MM.1S (cell line): ENCODE data around the gene GPS1.

Source experiments
- DNase-seq: peaks from one replicate; pipeline ENCODE4 v3.0.0-alpha.2; 2015
- H2AFZ ChIP-seq: fragments of 300-600 bp; sonication (generic); 2 replicates; pipeline ENCODE4 v1.6.0; 2016; ENCODE audit warnings: antibody characterized with exemption, low read length
- H3F3A ChIP-seq: fragments of 300-600 bp; sonication (generic); 2 replicates; pipeline ENCODE4 v1.6.1; 2016; ENCODE audit warnings: mild to moderate bottlenecking, antibody characterized with exemption, low read length, moderate library complexity, mixed read lengths; ENCODE audit not compliant: insufficient read depth
- H3K27ac ChIP-seq: fragments of 300-600 bp; sonication (generic); 2 replicates; pipeline ENCODE4 v1.5.1; 2016; ENCODE audit warnings: mild to moderate bottlenecking, low read length
- H3K27me3 ChIP-seq: fragments of 300-600 bp; sonication (generic); replicated peaks from 2 replicates; pipeline ENCODE4 v1.6.0; 2016; ENCODE audit warnings: low read length; ENCODE audit not compliant: insufficient read depth
- H3K36me3 ChIP-seq: fragments of 300-600 bp; sonication (generic); replicated peaks from 2 replicates; pipeline ENCODE4 v1.6.1; 2016; ENCODE audit warnings: mild to moderate bottlenecking, low read length, mixed read lengths; ENCODE audit not compliant: insufficient read depth
- H3K4me1 ChIP-seq: fragments of 300-600 bp; sonication (generic); 2 replicates; pipeline ENCODE4 v1.6.1; 2016; ENCODE audit warnings: low read length, mixed read lengths
- H3K4me2 ChIP-seq: fragments of 300-600 bp; sonication (generic); 2 replicates; pipeline ENCODE4 v1.6.0; 2016; ENCODE audit warnings: low read depth, low read length
- H3K4me3 ChIP-seq: fragments of 300-600 bp; sonication (generic); 2 replicates; pipeline ENCODE4 v1.5.1; 2016; ENCODE audit warnings: low read length, mixed read lengths
- H3K79me2 ChIP-seq: fragments of 300-600 bp; sonication (generic); 2 replicates; pipeline ENCODE4 v1.6.1; 2016; ENCODE audit warnings: mixed run types, low read length, mixed read lengths
- H3K9ac ChIP-seq: fragments of 300-600 bp; sonication (generic); 2 replicates; pipeline ENCODE4 v1.6.1; 2016; ENCODE audit warnings: low read length, mixed read lengths
- H3K9me2 ChIP-seq: fragments of 300-600 bp; sonication (generic); replicated peaks from 2 replicates; pipeline ENCODE4 v1.6.1; 2016; ENCODE audit warnings: mild to moderate bottlenecking, low read length, mixed read lengths; ENCODE audit not compliant: insufficient read depth
- H3K9me3 ChIP-seq: fragments of 300-600 bp; sonication (generic); replicated peaks from 2 replicates; pipeline ENCODE4 v1.6.1; 2016; ENCODE audit warnings: mild to moderate bottlenecking, low read length, mixed read lengths; ENCODE audit not compliant: insufficient read depth
- H4K20me1 ChIP-seq: fragments of 300-600 bp; sonication (generic); 2 replicates; pipeline ENCODE4 v1.6.1; 2016; ENCODE audit warnings: mild to moderate bottlenecking, low read length, moderate library complexity, mixed read lengths; ENCODE audit not compliant: insufficient read depth
- EZH2 ChIP-seq: fragments of 300-600 bp; sonication (generic); optimal IDR thresholded peaks from 2 replicates; pipeline ENCODE3; 2017; ENCODE audit warnings: low read depth, mild to moderate bottlenecking, antibody characterized with exemption, low read length, mixed read lengths
- EZH2phosphoT487 ChIP-seq: fragments of 300-600 bp; sonication (generic); IDR thresholded peaks from 2 replicates; pipeline ENCODE4 v1.6.1; 2018; ENCODE audit warnings: antibody characterized with exemption, low read length
- TF ChIP-seq, protein P1 (sequence below): fragments of 300-600 bp; sonication (generic); IDR thresholded peaks from 2 replicates; pipeline ENCODE4 v1.5.1; 2016; ENCODE audit warnings: antibody characterized with exemption, low read length, mixed read lengths

Gene GPS1

DNA sequence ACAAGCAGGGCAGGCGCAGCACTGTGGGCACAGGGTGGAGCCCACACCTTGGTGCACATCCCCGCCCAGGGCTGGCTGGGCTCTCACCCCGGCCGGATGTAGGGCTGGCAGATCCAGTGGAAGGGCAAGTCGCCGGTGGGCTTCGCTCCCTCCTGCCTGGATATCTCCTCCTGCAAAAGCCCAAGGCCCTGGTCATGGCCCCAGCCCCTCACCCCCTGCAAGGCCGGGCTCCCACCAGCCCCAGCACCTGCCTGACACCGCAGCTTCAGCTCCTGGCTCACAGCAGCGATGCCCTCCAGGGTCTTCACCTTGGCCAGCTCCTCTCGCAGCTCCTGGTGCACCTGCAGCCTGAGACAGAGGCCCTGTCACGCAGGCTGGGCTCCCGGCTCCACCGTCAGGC, 8.9 kb downstream of the GPS1 start:
- Histone ChIP-seq H3K79me2 (peaks cover 30% of the 10 kb centered on the region), H4K20me1 (peaks cover 3% of the 10 kb centered on the region; the same call in 1 of the 2 replicates), H3F3A (peaks cover 15% of the 10 kb centered on the region), H3K9me2 (no peaks in the 10 kb centered on the region), H2AFZ (no peak overlapping the region), H3K27ac (no peak overlapping the region), H3K4me3 (no peak overlapping the region), H3K4me2 (no peak overlapping the region), H3K9me3 (no peaks in the 10 kb centered on the region), H3K36me3 (0 out of 2 replicates have a peak, but pooled peaks cover 4% of the 10 kb centered on the region), H3K9ac (no peak overlapping the region), H3K4me1 (peaks cover 12% of the 10 kb centered on the region), H3K27me3 (no peaks in the 10 kb centered on the region)
- TF ChIP-seq, protein P1, sequence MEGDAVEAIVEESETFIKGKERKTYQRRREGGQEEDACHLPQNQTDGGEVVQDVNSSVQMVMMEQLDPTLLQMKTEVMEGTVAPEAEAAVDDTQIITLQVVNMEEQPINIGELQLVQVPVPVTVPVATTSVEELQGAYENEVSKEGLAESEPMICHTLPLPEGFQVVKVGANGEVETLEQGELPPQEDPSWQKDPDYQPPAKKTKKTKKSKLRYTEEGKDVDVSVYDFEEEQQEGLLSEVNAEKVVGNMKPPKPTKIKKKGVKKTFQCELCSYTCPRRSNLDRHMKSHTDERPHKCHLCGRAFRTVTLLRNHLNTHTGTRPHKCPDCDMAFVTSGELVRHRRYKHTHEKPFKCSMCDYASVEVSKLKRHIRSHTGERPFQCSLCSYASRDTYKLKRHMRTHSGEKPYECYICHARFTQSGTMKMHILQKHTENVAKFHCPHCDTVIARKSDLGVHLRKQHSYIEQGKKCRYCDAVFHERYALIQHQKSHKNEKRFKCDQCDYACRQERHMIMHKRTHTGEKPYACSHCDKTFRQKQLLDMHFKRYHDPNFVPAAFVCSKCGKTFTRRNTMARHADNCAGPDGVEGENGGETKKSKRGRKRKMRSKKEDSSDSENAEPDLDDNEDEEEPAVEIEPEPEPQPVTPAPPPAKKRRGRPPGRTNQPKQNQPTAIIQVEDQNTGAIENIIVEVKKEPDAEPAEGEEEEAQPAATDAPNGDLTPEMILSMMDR, result no peak
- no peak for TF ChIP-seq EZH2phosphoT487
- no peak for DNase-seq

DNA sequence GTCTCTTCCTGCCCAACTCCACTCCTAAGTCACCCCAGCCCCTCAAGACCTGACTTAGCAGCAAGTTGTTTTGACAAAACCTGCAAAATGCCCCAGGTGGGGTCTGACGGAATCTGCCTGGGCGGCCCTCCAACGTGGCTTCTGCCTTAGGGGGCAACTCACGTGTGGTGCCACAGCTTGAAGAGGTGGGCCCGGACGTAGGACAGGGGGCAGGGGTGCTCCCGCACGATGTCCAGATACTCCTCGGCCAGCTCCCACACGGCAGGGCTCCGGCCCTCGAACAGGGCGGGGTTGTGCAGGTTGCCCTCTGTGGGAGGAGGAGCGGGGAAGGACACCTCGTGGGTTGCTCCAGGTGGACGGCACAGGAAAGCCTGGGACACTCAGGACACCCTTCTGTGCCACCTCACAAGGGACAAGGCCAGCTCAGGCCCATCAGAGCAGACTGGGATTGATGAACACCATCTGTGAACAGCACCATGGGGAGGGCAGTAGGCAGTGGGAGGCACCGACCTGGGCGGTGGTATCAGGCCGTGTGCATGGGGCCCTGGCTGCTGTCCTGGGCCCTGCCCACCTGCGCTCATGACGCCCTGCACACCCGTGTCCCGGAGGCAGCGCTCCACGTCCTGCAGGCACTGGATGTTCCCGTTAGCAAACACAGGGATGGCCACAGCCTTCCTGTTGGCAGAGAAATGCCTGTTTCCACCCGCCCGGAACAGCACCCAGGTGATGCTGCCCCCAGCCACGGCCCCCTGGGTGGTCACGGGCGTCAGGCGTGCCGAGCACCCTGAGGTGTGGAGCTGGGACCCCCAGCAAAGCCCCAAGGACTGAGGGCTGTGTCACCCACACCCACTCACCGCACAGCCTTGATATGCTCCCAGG, 9.6 kb downstream of the GPS1 start:
- no peak overlapping the region for H3K4me2 ChIP-seq
- H3K27ac ChIP-seq, result no peak overlapping the region
- 0 out of 2 replicates have a peak, but pooled peaks cover 4% of the 10 kb centered on the region for H3K36me3 ChIP-seq
- no peak for DNase-seq
- H2AFZ ChIP-seq, result no peak overlapping the region
- peaks cover 12% of the 10 kb centered on the region for H3K4me1 ChIP-seq
- no peak overlapping the region for H3K4me3 ChIP-seq
- peaks cover 15% of the 10 kb centered on the region for H3F3A ChIP-seq
- peaks cover 3% of the 10 kb centered on the region; the same call in 1 of the 2 replicates for H4K20me1 ChIP-seq
- H3K9ac ChIP-seq, result no peak overlapping the region
- H3K27me3 ChIP-seq, result no peaks in the 10 kb centered on the region
- no peak for TF ChIP-seq EZH2
- TF ChIP-seq, protein P1, result no peak
- no peak for TF ChIP-seq EZH2phosphoT487
- H3K9me3 ChIP-seq, result no peaks in the 10 kb centered on the region
- H3K79me2 ChIP-seq, result peaks cover 30% of the 10 kb centered on the region
- no peaks in the 10 kb centered on the region for H3K9me2 ChIP-seq

- Histone ChIP-seq H3K4me1 (peaks cover 12% of the 10 kb centered on the region), H3K79me2 (peaks cover 30% of the 10 kb centered on the region), H3K4me2 (no peak overlapping the region), H4K20me1 (peaks cover 3% of the 10 kb centered on the region; the same call in 1 of the 2 replicates), H3K9me2 (no peaks in the 10 kb centered on the region), H3K36me3 (0 out of 2 replicates have a peak, but pooled peaks cover 4% of the 10 kb centered on the region), H2AFZ (no peak overlapping the region), H3K4me3 (no peak overlapping the region), H3F3A (peaks cover 15% of the 10 kb centered on the region), H3K9me3 (no peaks in the 10 kb centered on the region), H3K27me3 (no peaks in the 10 kb centered on the region), H3K9ac (no peak overlapping the region), H3K27ac (no peak overlapping the region)
- DNase-seq, result no peak
- TF ChIP-seq EZH2, result no peak
- TF ChIP-seq, protein P1, result no peak
Observed at GRCh38 chr17:82062076-82062983, 10.6 kb downstream of the GPS1 start.
